Endothelial cell of umbilical vein (primary cell): Measurements from ENCODE around the gene MYO1G. TPM values are rescaled to one million over a fixed set of nuclear protein-coding genes. Genes with fewer than 3 reads are reported as not detected.

Experiments used
- BruUV-seq: library from RNA; stranded (reverse); fragments of 400-500 nt; replicated peaks from 2 replicates; lab custom pipeline; 2021; lab: Mats Ljungman, UMichigan
- CTCF ChIA-PET: fragments of 300-600, 350-600 bp; sonication (Branson Sonifier 250); formaldehyde crosslinking; loops from one replicate; lab custom pipeline; 2021; ENCODE audit warnings: antibody characterized with exemption, inconsistent platforms; lab: Charles Lee
- POLR2A ChIA-PET: fragments of 300-600, 350-600 bp; sonication (Branson Sonifier 250); formaldehyde crosslinking; loops from one replicate; lab custom pipeline; 2021; ENCODE audit warnings: antibody characterized with exemption, inconsistent platforms; lab: Charles Lee
- DNase-seq: peaks from one replicate; pipeline ENCODE4 v3.0.0-alpha.2; 2011; ENCODE audit warnings: low read depth, low spot score
- FAIRE-seq: peaks from 2 replicates; lab custom pipeline; 2011; peaks lifted over from hg19 to GRCh38; lab: Jason Lieb, UNC
- H2AFZ ChIP-seq: 2 replicates; pipeline ENCODE4 v1.6.0; 2012; ENCODE audit warnings: low read depth, low read length, control low read depth, inconsistent platforms
- H3K27ac ChIP-seq: 2 replicates; pipeline ENCODE4 v1.5.1; 2011; ENCODE audit warnings: low read depth, mild to moderate bottlenecking, control low read depth, low read length, moderate library complexity; ENCODE audit not compliant: insufficient read depth
- H3K27me3 ChIP-seq, 2 experiments: 2 replicates each; pipeline versions ENCODE4 v1.6.0 to v1.6.1; 2011; ENCODE audit warnings: low read length in 2 of 2, mixed read lengths in 1 of 2; ENCODE audit not compliant: control insufficient read depth in 2 of 2, insufficient read depth in 2 of 2
- H3K36me3 ChIP-seq, 2 experiments: 2 replicates in 1 of 2; 3 replicates in 1 of 2; pipeline ENCODE4 v1.5.1; 2011; ENCODE audit warnings: low read length in 2 of 2, mild to moderate bottlenecking in 1 of 2, moderate library complexity in 1 of 2; ENCODE audit not compliant: control insufficient read depth in 2 of 2, insufficient read depth in 2 of 2; ENCODE audit errors: extremely low read depth in 1 of 2
- H3K4me1 ChIP-seq: 3 replicates; pipeline ENCODE4 v1.5.1; 2011; ENCODE audit warnings: mild to moderate bottlenecking, low read length; ENCODE audit not compliant: control insufficient read depth, insufficient read depth; ENCODE audit errors: extremely low read depth
- H3K4me2 ChIP-seq: 2 replicates; pipeline ENCODE4 v1.6.1; 2011; ENCODE audit warnings: low read length, control low read depth, mixed read lengths; ENCODE audit not compliant: insufficient read depth
- H3K4me3 ChIP-seq, 3 experiments: fragments of 200-600 bp in 1 of 3; sonication (generic), shearing (Covaris generic) in 1 of 3; replicated peaks in 1 of 3; 2 replicates each; pipeline ENCODE4 v1.5.1; 2011 to 2016; ENCODE audit warnings: control low read depth in 3 of 3, low read length in 3 of 3, mild to moderate bottlenecking in 2 of 3, inconsistent platforms in 1 of 3, low read depth in 1 of 3, moderate library complexity in 1 of 3; ENCODE audit not compliant: insufficient read depth in 1 of 3
- H3K79me2 ChIP-seq: 2 replicates; pipeline ENCODE4 v1.6.0; 2012; ENCODE audit warnings: low read length, inconsistent platforms; ENCODE audit not compliant: control insufficient read depth, insufficient read depth
- H3K9ac ChIP-seq: replicated peaks from 2 replicates; pipeline ENCODE3; 2011; ENCODE audit warnings: low read length, control low read depth; ENCODE audit not compliant: insufficient read depth; ENCODE audit errors: extremely low read depth
- H3K9me1 ChIP-seq: replicated peaks from 3 replicates; pipeline ENCODE4 v1.6.0; 2011; ENCODE audit warnings: mild to moderate bottlenecking, low read length; ENCODE audit not compliant: control insufficient read depth, insufficient read depth; ENCODE audit errors: extremely low read depth
- H3K9me3 ChIP-seq: replicated peaks from 2 replicates; pipeline ENCODE4 v1.5.1; 2012; ENCODE audit warnings: low read length, inconsistent platforms; ENCODE audit not compliant: control insufficient read depth, insufficient read depth
- H4K20me1 ChIP-seq: replicated peaks from 2 replicates; pipeline ENCODE3; 2011; ENCODE audit warnings: mild to moderate bottlenecking, low read length; ENCODE audit not compliant: control insufficient read depth, insufficient read depth; ENCODE audit errors: extremely low read depth
- EZH2 ChIP-seq: IDR thresholded peaks from 2 replicates; pipeline ENCODE4 v1.6.1; 2012; ENCODE audit warnings: borderline replicate concordance, low read depth, mild to moderate bottlenecking, moderate library complexity, low read length, inconsistent platforms; ENCODE audit not compliant: severe bottlenecking
- FOS ChIP-seq: IDR thresholded peaks from 2 replicates; pipeline ENCODE4 v1.6.1; 2011; ENCODE audit warnings: mild to moderate bottlenecking, low read length, moderate library complexity, borderline replicate concordance; ENCODE audit not compliant: insufficient read depth
- GATA2 ChIP-seq: IDR thresholded peaks from 2 replicates; pipeline ENCODE4 v1.7.0; 2011; ENCODE audit warnings: low read depth, mild to moderate bottlenecking, moderate library complexity, mixed read lengths, low read length; ENCODE audit not compliant: insufficient read length, insufficient read depth
- JUN ChIP-seq: IDR thresholded peaks from 2 replicates; pipeline ENCODE4 v1.6.1; 2011; ENCODE audit warnings: borderline replicate concordance, low read depth; ENCODE audit not compliant: insufficient read length, insufficient read depth
- MAX ChIP-seq: IDR thresholded peaks from 2 replicates; pipeline ENCODE4 v1.6.1; 2011; ENCODE audit not compliant: insufficient read depth, insufficient read length
- MYC ChIP-seq: IDR thresholded peaks from one replicate; pipeline ENCODE4 v1.6.1; 2011; ENCODE audit warnings: mild to moderate bottlenecking, low read depth, low read length
- POLR2A ChIP-seq: IDR thresholded peaks from 2 replicates; pipeline ENCODE4 v1.6.1; 2012; ENCODE audit warnings: low read depth, mild to moderate bottlenecking, control low read depth, low read length
- POLR2AphosphoS5 ChIP-seq: IDR thresholded peaks from 2 replicates; pipeline ENCODE4 v1.6.1; 2012; ENCODE audit warnings: low read depth, mild to moderate bottlenecking, control low read depth, low read length, moderate library complexity; ENCODE audit not compliant: insufficient read depth
- dilution Hi-C: fragments of 300-500 bp; cut with MboI; formaldehyde crosslinking; loops from one replicate; pipeline ENCODE4 v1.15.0; 2019; ENCODE audit warnings: low sequenced_read_pairs; ENCODE audit not compliant: extremely low pct_ligation_motif_present
- intact Hi-C: fragments of 100-400 bp; cut with micrococcal nuclease; formaldehyde crosslinking; loops from one replicate; pipeline ENCODE4 v1.10.0; 2022
- polyA plus RNA-seq, 4 experiments: library from polyadenylated mRNA; depleted of rRNA in 3 of 4; stranded (reverse) in 3 of 4; unstranded in 1 of 4; fragments of >200 nt; gene quantifications; 2 replicates each; pipeline versions ENCODE4 v1.2.1 to v1.2.3, GENCODE V29; 2011 to 2012; ENCODE audit warnings: missing spikeins in 1 of 4
- total RNA-seq: library from RNA; stranded (reverse); gene quantifications from 2 replicates; pipeline ENCODE4 v1.2.3, GENCODE V29; 2021
- TF ChIP-seq, protein P1 (sequence below), 2 donors: IDR thresholded peaks; 1 replicate in 1 of 2; 2 replicates in 1 of 2; pipeline ENCODE4 v1.5.1; 2011; ENCODE audit warnings: low read length in 2 of 2, mild to moderate bottlenecking in 2 of 2, moderate library complexity in 2 of 2, control low read depth in 1 of 2, inconsistent platforms in 1 of 2, low read depth in 1 of 2; ENCODE audit not compliant: insufficient read depth in 1 of 2; ENCODE audit errors: extremely low read depth in 1 of 2

Gene MYO1G
- total and polyA plus RNA-seq, 2 donors (not counting 3 experiments of a cell fraction or from before 2014, with no cell fraction given): 0.11 TPM; not detected in 1

DNA sequence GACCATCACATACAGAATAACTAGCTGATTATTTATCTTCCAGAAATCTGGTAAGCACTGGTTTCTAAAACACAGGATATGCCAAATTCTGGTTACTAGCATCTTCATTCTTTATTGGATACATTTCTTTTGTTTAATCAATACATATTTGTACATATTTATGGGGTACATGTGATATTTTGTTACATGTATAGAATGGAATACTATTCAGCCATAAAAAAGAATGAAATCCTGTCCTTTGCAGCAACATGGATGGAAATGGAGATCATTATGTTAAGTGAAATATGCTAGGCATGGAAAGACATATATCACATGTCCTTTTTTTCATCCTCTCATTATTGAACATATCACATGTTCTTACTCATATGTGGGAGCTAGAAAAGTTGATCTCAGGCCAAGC lies 60.8 kb downstream of the MYO1G start:
- intact Hi-C loops: no loop called here
- no peaks in the 10 kb centered on the region for H4K20me1 ChIP-seq
- DNase-seq (no peak), FAIRE-seq (no peak)
- H3K4me3 ChIP-seq: no peak overlapping the region
- no peaks in the 10 kb centered on the region for H3K36me3 ChIP-seq
- no peaks in the 10 kb centered on the region for H3K79me2 ChIP-seq
- ChIA-PET CTCF (interaction anchor here (1.4 to 5.4 kb wide), 2 partner anchors 62 to 210 kb away, joined by 3 to 65 read pairs; no protein-coding TSS in a partner anchor), POLR2A (no interaction called here)
- H3K9me3 ChIP-seq: no peaks in the 10 kb centered on the region
- BruUV-seq: no TSS peak
- no peaks in the 10 kb centered on the region for H3K27me3 ChIP-seq
- no peak overlapping the region for H3K4me2 ChIP-seq
- TF ChIP-seq, protein P1, sequence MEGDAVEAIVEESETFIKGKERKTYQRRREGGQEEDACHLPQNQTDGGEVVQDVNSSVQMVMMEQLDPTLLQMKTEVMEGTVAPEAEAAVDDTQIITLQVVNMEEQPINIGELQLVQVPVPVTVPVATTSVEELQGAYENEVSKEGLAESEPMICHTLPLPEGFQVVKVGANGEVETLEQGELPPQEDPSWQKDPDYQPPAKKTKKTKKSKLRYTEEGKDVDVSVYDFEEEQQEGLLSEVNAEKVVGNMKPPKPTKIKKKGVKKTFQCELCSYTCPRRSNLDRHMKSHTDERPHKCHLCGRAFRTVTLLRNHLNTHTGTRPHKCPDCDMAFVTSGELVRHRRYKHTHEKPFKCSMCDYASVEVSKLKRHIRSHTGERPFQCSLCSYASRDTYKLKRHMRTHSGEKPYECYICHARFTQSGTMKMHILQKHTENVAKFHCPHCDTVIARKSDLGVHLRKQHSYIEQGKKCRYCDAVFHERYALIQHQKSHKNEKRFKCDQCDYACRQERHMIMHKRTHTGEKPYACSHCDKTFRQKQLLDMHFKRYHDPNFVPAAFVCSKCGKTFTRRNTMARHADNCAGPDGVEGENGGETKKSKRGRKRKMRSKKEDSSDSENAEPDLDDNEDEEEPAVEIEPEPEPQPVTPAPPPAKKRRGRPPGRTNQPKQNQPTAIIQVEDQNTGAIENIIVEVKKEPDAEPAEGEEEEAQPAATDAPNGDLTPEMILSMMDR (IDR thresholded peaks at IDR 0.05; ENCODE audit: extremely low read depth in 1 of 2, insufficient read depth in 1 of 2, low read depth in 1 of 2, low read length in 2 of 2): no peak
- TF ChIP-seq POLR2A (no peak), POLR2AphosphoS5 (no peak), MAX (no peak), FOS (no peak), MYC (no peak), JUN (no peak), EZH2 (no peak), GATA2 (no peak)
- H2AFZ ChIP-seq: no peak overlapping the region
- H3K4me1 ChIP-seq: no peaks in the 10 kb centered on the region
- dilution Hi-C loops: no loop called here
- H3K9me1 ChIP-seq: no peaks in the 10 kb centered on the region
- H3K27ac ChIP-seq: no peak overlapping the region
- no peak overlapping the region for H3K9ac ChIP-seq
